ENCODE results near the gene PYGM.

DNA sequence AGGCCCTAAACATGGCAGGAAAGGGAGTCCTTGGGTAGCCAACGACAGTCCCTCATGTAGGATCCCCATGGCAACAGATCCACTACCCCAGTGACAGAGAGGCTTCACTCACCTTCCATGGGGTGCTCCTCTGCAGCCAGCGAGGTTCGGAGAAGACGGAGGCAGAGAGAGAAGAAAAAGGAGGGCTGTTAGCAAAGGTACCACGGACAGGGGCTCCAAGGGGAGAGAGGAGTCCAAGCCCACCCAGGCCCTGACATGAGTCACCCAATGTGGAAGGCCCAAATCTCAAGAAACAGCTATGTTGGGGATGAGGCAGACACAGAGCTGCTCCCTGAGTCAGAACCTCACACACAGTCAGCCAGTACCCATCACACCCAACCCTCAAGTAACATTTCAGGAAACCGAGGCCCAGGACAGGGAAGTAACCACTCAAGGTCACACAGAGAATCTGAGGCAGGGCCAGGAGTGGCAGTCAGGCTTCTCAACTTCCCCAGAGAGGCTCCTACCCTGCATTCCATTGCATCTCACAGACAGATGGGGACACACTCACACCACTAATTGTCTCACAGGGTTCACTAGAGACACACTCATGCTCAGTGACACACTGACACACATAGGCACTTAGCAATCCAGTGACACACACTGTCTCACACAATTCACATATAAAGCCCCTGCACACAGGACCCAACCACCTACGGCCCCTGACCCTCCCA, 62.0 kb downstream of the PYGM start:
- TF ChIP-seq EZH2 (IDR thresholded peaks at IDR 0.05; ENCODE audit: low read depth, low read length, severe bottlenecking) (no peak), RNF2 (IDR thresholded peaks at IDR 0.05; ENCODE audit: borderline replicate concordance, low read depth, low read length, missing control alignments, poor library complexity, severe bottlenecking) (no peak), ZNF274 (IDR thresholded peaks at IDR 0.05; ENCODE audit: borderline replicate concordance, extremely low read depth, low read length) (no peak), MAFK (IDR thresholded peaks at IDR 0.05; ENCODE audit: low read depth, low read length) (no peak), YY1 (IDR thresholded peaks at IDR 0.05; ENCODE audit: low read depth, low read length) (no peak), RFX5 (IDR thresholded peaks at IDR 0.05; ENCODE audit: borderline replicate concordance, low read depth, low read length) (no peak), FOSL1 (IDR thresholded peaks at IDR 0.05; ENCODE audit: insufficient read depth, low read depth, low read length) (no peak), TCF12 (IDR thresholded peaks at IDR 0.05; ENCODE audit: low read depth, low read length) (no peak), SIN3A (conservative IDR thresholded peaks at IDR 0.05 in 1 of 2, IDR thresholded peaks at IDR 0.05 in 1 of 2; ENCODE audit: low read depth in 1 of 2, low read length in 2 of 2) (no peak), ASH2L (IDR thresholded peaks at IDR 0.05; ENCODE audit: low read length) (no peak)
- TF ChIP-seq, protein P1, sequence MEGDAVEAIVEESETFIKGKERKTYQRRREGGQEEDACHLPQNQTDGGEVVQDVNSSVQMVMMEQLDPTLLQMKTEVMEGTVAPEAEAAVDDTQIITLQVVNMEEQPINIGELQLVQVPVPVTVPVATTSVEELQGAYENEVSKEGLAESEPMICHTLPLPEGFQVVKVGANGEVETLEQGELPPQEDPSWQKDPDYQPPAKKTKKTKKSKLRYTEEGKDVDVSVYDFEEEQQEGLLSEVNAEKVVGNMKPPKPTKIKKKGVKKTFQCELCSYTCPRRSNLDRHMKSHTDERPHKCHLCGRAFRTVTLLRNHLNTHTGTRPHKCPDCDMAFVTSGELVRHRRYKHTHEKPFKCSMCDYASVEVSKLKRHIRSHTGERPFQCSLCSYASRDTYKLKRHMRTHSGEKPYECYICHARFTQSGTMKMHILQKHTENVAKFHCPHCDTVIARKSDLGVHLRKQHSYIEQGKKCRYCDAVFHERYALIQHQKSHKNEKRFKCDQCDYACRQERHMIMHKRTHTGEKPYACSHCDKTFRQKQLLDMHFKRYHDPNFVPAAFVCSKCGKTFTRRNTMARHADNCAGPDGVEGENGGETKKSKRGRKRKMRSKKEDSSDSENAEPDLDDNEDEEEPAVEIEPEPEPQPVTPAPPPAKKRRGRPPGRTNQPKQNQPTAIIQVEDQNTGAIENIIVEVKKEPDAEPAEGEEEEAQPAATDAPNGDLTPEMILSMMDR (IDR thresholded peaks at IDR 0.05; ENCODE audit: control extremely low read depth in 1 of 3, insufficient read depth in 1 of 3, low read depth in 1 of 3, low read length in 3 of 3) = no peak
